CD14-positive monocyte (primary cell): Measurements from ENCODE around the gene CTDSPL. TPM values are rescaled to one million over a fixed set of nuclear protein-coding genes. Genes with fewer than 3 reads are reported as not detected.

ENCODE experiments used
- DNase-seq, 3 donors: peaks; one replicate each; pipeline ENCODE4 v3.0.0-alpha.2; 2011 to 2022
- H2AFZ ChIP-seq: 2 replicates; pipeline ENCODE4 v1.6.0; 2012; ENCODE audit warnings: mild to moderate bottlenecking, low read depth, low read length, inconsistent platforms; ENCODE audit not compliant: insufficient read depth, poor library complexity, severe bottlenecking
- H3K27ac ChIP-seq, 2 donors: 1 replicate in 1 of 2; 2 replicates in 1 of 2; pipeline ENCODE4 v1.5.1; 2012 to 2013; ENCODE audit warnings: low read length in 2 of 2, control low read depth in 1 of 2, inconsistent platforms in 1 of 2, low read depth in 1 of 2, mild to moderate bottlenecking in 1 of 2
- H3K27me3 ChIP-seq, 2 donors: one replicate each; pipeline versions ENCODE4 v1.6.0 to v1.6.1; 2011 to 2013; ENCODE audit warnings: low read length in 2 of 2; ENCODE audit not compliant: control insufficient read depth in 2 of 2, insufficient read depth in 2 of 2
- H3K36me3 ChIP-seq, 2 donors: replicated peaks in 1 of 2; 1 replicate in 1 of 2; 2 replicates in 1 of 2; pipeline versions ENCODE4 v1.5.1 to v1.6.1; 2012 to 2013; ENCODE audit warnings: low read length in 2 of 2, control low read depth in 1 of 2, inconsistent platforms in 1 of 2, mild to moderate bottlenecking in 1 of 2; ENCODE audit not compliant: insufficient read depth in 2 of 2, control insufficient read depth in 1 of 2
- H3K4me1 ChIP-seq, 2 donors: 1 replicate in 1 of 2; 2 replicates in 1 of 2; pipeline versions ENCODE4 v1.5.1 to v1.6.1; 2012 to 2013; ENCODE audit warnings: low read length in 2 of 2, control low read depth in 1 of 2, inconsistent platforms in 1 of 2, mild to moderate bottlenecking in 1 of 2, moderate library complexity in 1 of 2; ENCODE audit not compliant: insufficient read depth in 2 of 2, control insufficient read depth in 1 of 2
- H3K4me2 ChIP-seq: replicated peaks from 2 replicates; pipeline ENCODE3; 2012; ENCODE audit warnings: low read length, moderate library complexity, mild to moderate bottlenecking; ENCODE audit not compliant: poor library complexity, severe bottlenecking; ENCODE audit errors: extremely low read depth
- H3K4me3 ChIP-seq, 3 experiments: fragments of 200-600 bp in 1 of 3; sonication (generic) in 1 of 3; replicated peaks in 1 of 3; 1 replicate in 2 of 3; 2 replicates in 1 of 3; pipeline ENCODE4 v1.5.1; 2011 to 2013; ENCODE audit warnings: low read length in 3 of 3, mild to moderate bottlenecking in 3 of 3, control low read depth in 2 of 3, low read depth in 2 of 3, inconsistent platforms in 1 of 3, moderate library complexity in 1 of 3
- H3K79me2 ChIP-seq: 2 replicates; pipeline ENCODE4 v1.6.0; 2012; ENCODE audit warnings: mild to moderate bottlenecking, control low read depth, inconsistent platforms, low read length, moderate library complexity; ENCODE audit not compliant: insufficient read depth
- H3K9ac ChIP-seq: 2 replicates; pipeline ENCODE4 v1.6.0; 2017; ENCODE audit warnings: low read length, mild to moderate bottlenecking; ENCODE audit not compliant: insufficient read depth, poor library complexity, severe bottlenecking
- H3K9me3 ChIP-seq, 2 donors: replicated peaks in 1 of 2; 1 replicate in 1 of 2; 2 replicates in 1 of 2; pipeline versions ENCODE4 v1.5.1 to v1.6.1; 2012 to 2013; ENCODE audit warnings: low read length in 2 of 2, control low read depth in 1 of 2; ENCODE audit not compliant: control insufficient read depth in 1 of 2, insufficient read depth in 1 of 2
- H4K20me1 ChIP-seq: 2 replicates; pipeline ENCODE4 v1.6.0; 2012; ENCODE audit warnings: mild to moderate bottlenecking, low read length, control low read depth, moderate library complexity; ENCODE audit not compliant: insufficient read depth
- H3K27ac Mint-ChIP-seq, 7 donors: one replicate each; pipeline ENCODE4 v1.8.0; 2020; ENCODE audit warnings: mild to moderate bottlenecking in 7 of 7, mixed read lengths in 7 of 7, moderate library complexity in 6 of 7, inconsistent platforms in 2 of 7
- H3K27me3 Mint-ChIP-seq, 3 donors: one replicate each; pipeline ENCODE4 v1.8.0; 2021 to 2022; ENCODE audit warnings: low read depth in 3 of 3, mild to moderate bottlenecking in 3 of 3, mixed read lengths in 3 of 3, moderate library complexity in 3 of 3, inconsistent platforms in 1 of 3
- H3K36me3 Mint-ChIP-seq, 2 donors: one replicate each; pipeline ENCODE4 v1.8.0; 2020; ENCODE audit warnings: mixed read lengths in 2 of 2, inconsistent platforms in 1 of 2, mild to moderate bottlenecking in 1 of 2
- H3K4me1 Mint-ChIP-seq: one replicate; pipeline ENCODE4 v1.8.0; 2020; ENCODE audit warnings: mild to moderate bottlenecking, mixed read lengths
- H3K4me3 Mint-ChIP-seq, 2 donors: one replicate each; pipeline ENCODE4 v1.8.0; 2020; ENCODE audit warnings: mild to moderate bottlenecking in 2 of 2, mixed read lengths in 2 of 2, moderate library complexity in 1 of 2
- H3K9me3 Mint-ChIP-seq, 7 donors: one replicate each; pipeline ENCODE4 v1.8.0; 2020 to 2022; ENCODE audit warnings: mixed read lengths in 7 of 7, mild to moderate bottlenecking in 6 of 7, moderate library complexity in 6 of 7, inconsistent platforms in 2 of 7
- CTCF ChIP-seq: fragments of 200-600 bp; IDR thresholded peaks from one replicate; pipeline ENCODE4 v1.8.0; 2022; ENCODE audit warnings: antibody characterized with exemption, mild to moderate bottlenecking
- WGBS: methylation state at CpG from one replicate; pipeline ENCODE4 v1.1.5; 2013; ENCODE audit warnings: missing lambda C conversion rate; ENCODE audit not compliant: insufficient coverage; 5-methylcytosine and 5-hydroxymethylcytosine counted together
- intact Hi-C, 2 donors: fragments of 100-400 bp; cut with micrococcal nuclease; formaldehyde crosslinking; loops; one replicate each; pipeline versions ENCODE4 v1.15.0 to v1.15.1; 2023
- polyA plus RNA-seq, 3 donors: library from polyadenylated mRNA; depleted of rRNA in 1 of 3; unstranded in 2 of 3; stranded (reverse) in 1 of 3; fragments of 300-500 nt in 2 of 3; fragments of >200 nt in 1 of 3; fragmentation: Illumina TruSeq in 2 of 3; gene quantifications; 1 replicate in 2 of 3; 2 replicates in 1 of 3; pipeline ENCODE4 v1.2.3, GENCODE V29; 2012 to 2021

Gene CTDSPL
- polyA plus RNA-seq, 3 donors: 0.15 to 0.69 (median 0.33) TPM

DNA sequence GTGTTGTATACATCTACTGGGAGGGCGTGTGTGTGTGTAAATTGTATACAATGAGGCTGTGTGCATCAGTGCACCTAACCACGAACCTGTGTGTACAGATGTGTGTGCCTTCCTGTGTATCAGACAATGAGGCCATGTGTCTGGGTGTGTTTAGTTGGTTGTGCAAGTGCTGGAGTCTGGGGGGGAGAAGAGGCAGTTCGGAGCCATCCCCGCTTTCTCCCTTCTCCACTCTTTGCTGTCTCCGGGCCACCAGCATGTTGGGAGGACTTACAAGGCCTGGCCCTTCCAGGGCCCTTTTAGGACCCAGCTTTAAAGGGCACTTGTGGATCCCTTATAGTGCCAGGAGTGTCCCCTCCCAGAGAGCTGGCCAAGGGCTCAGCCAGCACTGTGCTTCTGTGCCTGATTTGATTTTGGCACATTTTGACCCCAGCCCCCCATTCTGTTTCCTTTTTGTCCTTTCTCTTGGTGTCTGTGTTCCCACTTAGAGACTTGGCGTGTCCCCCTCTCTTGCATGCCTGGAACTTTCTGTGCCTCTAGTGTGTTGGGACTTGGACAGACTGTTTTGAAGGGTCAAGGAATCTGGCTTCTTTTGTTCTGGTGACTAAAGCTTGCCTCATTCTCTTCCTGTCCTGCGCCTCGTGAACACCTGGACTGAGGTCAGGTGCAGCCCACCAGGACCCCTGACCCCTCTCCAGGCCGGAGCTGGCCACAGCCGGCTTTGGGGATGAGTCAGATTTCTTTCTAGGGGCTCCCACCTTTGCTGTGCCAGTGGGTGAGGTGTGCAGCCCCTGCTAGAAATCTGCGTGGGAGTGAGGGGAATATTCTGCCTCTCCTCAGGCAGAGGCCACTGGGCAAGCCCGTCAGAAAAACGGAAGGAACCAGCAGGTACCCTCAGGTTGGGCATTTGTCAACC, 1.5 kb downstream of the CTDSPL start:
- Histone ChIP-seq H3K9ac (no peak overlapping the region), H3K27ac (no peak overlapping the region), H4K20me1 (no peaks in the 10 kb centered on the region), H3K4me3 (peak overlapping the region in 1 of 3 experiments; percentile 72), H3K27me3 (peaks cover 0 to 8% of the 10 kb centered on the region in 2 donors), H3K4me1 (peaks cover 19 to 27% of the 10 kb centered on the region in 2 donors), H3K36me3 (no peaks in the 10 kb centered on the region), H2AFZ (peak overlapping the region; percentile 77), H3K4me2 (no peak overlapping the region), H3K79me2 (no peaks in the 10 kb centered on the region), H3K9me3 (no peaks in the 10 kb centered on the region)
- Mint-ChIP-seq H3K27ac (peak overlapping the region in 1 of 7 donors; percentile 74), H3K9me3 (peaks cover 0 to 3% (median 0%) of the 10 kb centered on the region in 7 donors), H3K4me3 (peak overlapping the region; percentile 84 to 93), H3K4me1 (peaks cover 26% of the 10 kb centered on the region), H3K27me3 (peaks cover 13 to 19% (median 14%) of the 10 kb centered on the region in 3 donors), H3K36me3 (peaks cover 3% of the 10 kb centered on the region in 2 donors)
- TF ChIP-seq CTCF: no peak
- 23% methylated on average over 8 of the region's 13 CpGs for WGBS
- no peak for DNase-seq
- intact Hi-C loops: loop anchor here in 1 of 2 donors (2.0 kb wide), 1 partner anchor 102 kb away; no protein-coding TSS in a partner anchor

GRCh38 chr3:37863949-37864822, 2.5 kb downstream of the CTDSPL start:
- no peak overlapping the region for H3K9ac ChIP-seq

More at GRCh38 chr3:37863949-37864822, 2.5 kb downstream of the CTDSPL start:
- H4K20me1 ChIP-seq: no peaks in the 10 kb centered on the region
- Mint-ChIP-seq H3K36me3 (peaks cover 3% of the 10 kb centered on the region in 2 donors), H3K9me3 (peaks cover 0 to 3% (median 0%) of the 10 kb centered on the region in 7 donors), H3K4me3 (no peak overlapping the region), H3K27ac (no peak overlapping the region), H3K27me3 (peaks cover 13 to 19% (median 14%) of the 10 kb centered on the region in 3 donors), H3K4me1 (peaks cover 26% of the 10 kb centered on the region)
- intact Hi-C loops: loop anchor here in 1 of 2 donors (2.0 kb wide), 1 partner anchor 101 kb away; no protein-coding TSS in a partner anchor
- H3K36me3 ChIP-seq: no peaks in the 10 kb centered on the region
- TF ChIP-seq CTCF: no peak
- WGBS: 40% methylated on average over 1 of the region's 5 CpGs
- H3K9me3 ChIP-seq: no peaks in the 10 kb centered on the region
- H3K27me3 ChIP-seq: peaks cover 0 to 8% of the 10 kb centered on the region in 2 donors
- H3K4me2 ChIP-seq: no peak overlapping the region
- no peak overlapping the region for H3K27ac ChIP-seq
- H3K79me2 ChIP-seq: no peaks in the 10 kb centered on the region
- no peak overlapping the region for H3K4me3 ChIP-seq
- no peak overlapping the region for H2AFZ ChIP-seq
- peaks cover 19 to 27% of the 10 kb centered on the region in 2 donors for H3K4me1 ChIP-seq
- DNase-seq: no peak
